PC-3 (cell line): ENCODE data around the gene OR2J3. TPM values are rescaled to one million over a fixed set of nuclear protein-coding genes. Genes with fewer than 3 reads are reported as not detected.

ENCODE experiments used
- ATAC-seq: fragments of 200-7000 bp; cut with Tn5 transposase; 2 replicates; pipeline ENCODE4 v1.9.1; 2020; ENCODE audit warnings: mild to moderate bottlenecking, moderate library complexity
- BruUV-seq: library from RNA; stranded (reverse); fragments of 400-500 nt; replicated peaks from 2 replicates; lab custom pipeline; 2021; lab: Mats Ljungman, UMichigan
- CTCF ChIA-PET: fragments of 300-600 bp; sonication (Branson Sonifier 250); formaldehyde crosslinking; loops from one replicate; lab custom pipeline; 2022; ENCODE audit warnings: antibody characterized with exemption; lab: Charles Lee
- POLR2A ChIA-PET: fragments of 300-600 bp; sonication (Branson Sonifier 250); formaldehyde crosslinking; loops from one replicate; lab custom pipeline; 2022; ENCODE audit warnings: antibody characterized with exemption; ENCODE audit not compliant: unreplicated experiment; lab: Charles Lee
- DNase-seq: peaks from one replicate; pipeline ENCODE4 v3.0.0-alpha.2; 2015
- H2AFZ ChIP-seq: fragments of 300-600 bp; sonication (generic); 2 replicates; pipeline ENCODE4 v1.6.0; 2016; ENCODE audit warnings: antibody characterized with exemption, low read length
- H3F3A ChIP-seq: fragments of 300-600 bp; sonication (generic); one replicate; pipeline ENCODE4 v1.6.0; 2017; ENCODE audit warnings: antibody characterized with exemption, low read length, control low read depth, mild to moderate bottlenecking; ENCODE audit not compliant: unreplicated experiment
- H3K27ac ChIP-seq: fragments of 300-600 bp; sonication (generic); 2 replicates; pipeline ENCODE4 v1.5.1; 2016; ENCODE audit warnings: mild to moderate bottlenecking, low read length
- H3K27me3 ChIP-seq: fragments of 300-600 bp; sonication (generic); 2 replicates; pipeline ENCODE4 v1.6.1; 2016; ENCODE audit warnings: low read length, mixed read lengths
- H3K36me3 ChIP-seq: fragments of 300-600 bp; sonication (generic); 2 replicates; pipeline ENCODE4 v1.6.1; 2016; ENCODE audit warnings: low read depth, mixed run types, low read length, mixed read lengths
- H3K4me1 ChIP-seq: fragments of 300-600 bp; sonication (generic); 2 replicates; pipeline ENCODE4 v1.5.1; 2016; ENCODE audit warnings: low read length; ENCODE audit not compliant: insufficient read depth
- H3K4me2 ChIP-seq: fragments of 300-600 bp; sonication (generic); 2 replicates; pipeline ENCODE4 v1.6.0; 2016; ENCODE audit warnings: low read length
- H3K4me3 ChIP-seq: fragments of 300-600 bp; sonication (generic); 2 replicates; pipeline ENCODE4 v1.5.1; 2016; ENCODE audit warnings: mild to moderate bottlenecking, low read length, mixed read lengths
- H3K79me2 ChIP-seq: fragments of 300-600 bp; sonication (generic); 2 replicates; pipeline ENCODE4 v1.6.1; 2017; ENCODE audit warnings: low read length, mixed read lengths
- H3K9ac ChIP-seq: fragments of 300-600 bp; sonication (generic); 2 replicates; pipeline ENCODE4 v1.6.0; 2016; ENCODE audit warnings: mild to moderate bottlenecking, low read length
- H3K9me2 ChIP-seq: fragments of 300-600 bp; sonication (generic); replicated peaks from 2 replicates; pipeline ENCODE4 v1.6.1; 2016; ENCODE audit warnings: mixed run types, low read length, mixed read lengths
- H3K9me3 ChIP-seq: fragments of 300-600 bp; sonication (generic); 2 replicates; pipeline ENCODE4 v1.6.1; 2016; ENCODE audit warnings: low read length, mixed read lengths
- H4K20me1 ChIP-seq: fragments of 300-600 bp; sonication (generic); 2 replicates; pipeline ENCODE4 v1.6.1; 2016; ENCODE audit warnings: low read length, mixed read lengths
- CTCF ChIP-seq: fragments of 300-600 bp; sonication (generic); conservative IDR thresholded peaks from 2 replicates; pipeline ENCODE4 v1.5.1; 2017; ENCODE audit warnings: antibody characterized with exemption, low read depth, mild to moderate bottlenecking, low read length
- EZH2 ChIP-seq: fragments of 300-600 bp; sonication (generic); IDR thresholded peaks from one replicate; pipeline ENCODE4 v1.6.1; 2017; ENCODE audit warnings: antibody characterized with exemption, mild to moderate bottlenecking, low read length; ENCODE audit not compliant: unreplicated experiment
- EZH2phosphoT487 ChIP-seq: fragments of 300-600 bp; sonication (generic); IDR thresholded peaks from 2 replicates; pipeline ENCODE4 v1.6.1; 2018; ENCODE audit warnings: mild to moderate bottlenecking, antibody characterized with exemption, low read length, borderline replicate concordance
- intact Hi-C: fragments of 100-400 bp; cut with micrococcal nuclease; formaldehyde crosslinking; loops from 2 replicates; pipeline ENCODE4 v1.9.0; 2023
- total RNA-seq: library from RNA; depleted of rRNA; stranded (reverse); fragments of >200 nt; gene quantifications from 2 replicates; pipeline ENCODE4 v1.2.3, GENCODE V29; 2014

Gene OR2J3
- total RNA-seq, 1 experiment from 2014 or later: not detected

GRCh38 chr6:29141606-29142005, 33.7 kb downstream of the OR2J3 start:
- no peaks in the 10 kb centered on the region for H4K20me1 ChIP-seq
- ChIA-PET CTCF (no interaction called here), POLR2A (no interaction called here)
- no peak overlapping the region for H3K4me3 ChIP-seq
- no peak for TF ChIP-seq EZH2phosphoT487
- TF ChIP-seq EZH2: no peak
- no peak for TF ChIP-seq CTCF
- intact Hi-C loops: no loop called here
- BruUV-seq: no TSS peak
- no peak overlapping the region for H3K9ac ChIP-seq
- H3K27me3 ChIP-seq: peaks cover 14% of the 10 kb centered on the region; the same call in 1 of the 2 replicates
- H3K36me3 ChIP-seq: no peaks in the 10 kb centered on the region
- ATAC-seq (no peak), DNase-seq (no peak)
- no peaks in the 10 kb centered on the region for H3K9me2 ChIP-seq
- no peaks in the 10 kb centered on the region for H3K4me1 ChIP-seq
- no peak overlapping the region for H3K4me2 ChIP-seq
- no peak overlapping the region for H2AFZ ChIP-seq
- no peaks in the 10 kb centered on the region for H3F3A ChIP-seq
- no peaks in the 10 kb centered on the region for H3K9me3 ChIP-seq
- H3K79me2 ChIP-seq: no peaks in the 10 kb centered on the region
- H3K27ac ChIP-seq: no peak overlapping the region

GRCh38 chr6:29142309-29142708, 34.5 kb downstream of the OR2J3 start:
- H3K9me3 ChIP-seq: no peaks in the 10 kb centered on the region
- CTCF ChIA-PET: no interaction called here

More at GRCh38 chr6:29142309-29142708, 34.5 kb downstream of the OR2J3 start:
- H4K20me1 ChIP-seq: no peaks in the 10 kb centered on the region
- POLR2A ChIA-PET: no interaction called here
- DNase-seq: no peak
- H3K9me2 ChIP-seq: no peaks in the 10 kb centered on the region
- no peaks in the 10 kb centered on the region for H3K36me3 ChIP-seq
- H2AFZ ChIP-seq: no peak overlapping the region
- TF ChIP-seq EZH2phosphoT487 (no peak), EZH2 (no peak), CTCF (no peak)
- H3K27me3 ChIP-seq: peaks cover 13% of the 10 kb centered on the region; the same call in 1 of the 2 replicates
- H3K9ac ChIP-seq: no peak overlapping the region
- BruUV-seq: no TSS peak
- ATAC-seq: no peak
- H3K4me3 ChIP-seq: no peak overlapping the region
- no peak overlapping the region for H3K27ac ChIP-seq
- intact Hi-C loops: no loop called here
- no peaks in the 10 kb centered on the region for H3F3A ChIP-seq
- H3K79me2 ChIP-seq: no peaks in the 10 kb centered on the region
- H3K4me2 ChIP-seq: no peak overlapping the region
- H3K4me1 ChIP-seq: no peaks in the 10 kb centered on the region
